GM23338 (cell line): ENCODE results near the gene E2F3. TPM values are rescaled to one million over a fixed set of nuclear protein-coding genes. Genes with fewer than 3 reads are reported as not detected.

Source experiments
- CREB1 ChIP-seq: fragments of 250-450 bp; sonication (Bioruptor Pico); IDR thresholded peaks from 2 replicates; pipeline ENCODE4 v1.5.0; 2020; ENCODE audit warnings: low read depth, mild to moderate bottlenecking, moderate library complexity
- EZH2 ChIP-seq: fragments of 200-600 bp; sonication (generic); IDR thresholded peaks from one replicate; pipeline ENCODE4 v1.8.0; 2017; ENCODE audit warnings: antibody characterized with exemption, mild to moderate bottlenecking, low read depth; ENCODE audit not compliant: unreplicated experiment
- EZH2phosphoT487 ChIP-seq: fragments of 200-600 bp; sonication (generic); IDR thresholded peaks from one replicate; pipeline ENCODE4 v1.8.1; 2018; ENCODE audit warnings: antibody characterized with exemption; ENCODE audit not compliant: unreplicated experiment
- NANOG ChIP-seq: IDR thresholded peaks from 2 replicates; pipeline ENCODE4 v1.6.1; 2016; ENCODE audit warnings: antibody characterized with exemption, borderline replicate concordance
- REST ChIP-seq: IDR thresholded peaks from one replicate; pipeline ENCODE4 v1.6.1; 2018; ENCODE audit warnings: antibody characterized with exemption; ENCODE audit not compliant: unreplicated experiment
- STAT1 ChIP-seq: IDR thresholded peaks from one replicate; pipeline ENCODE4 v1.6.1; 2016; ENCODE audit warnings: antibody characterized with exemption; ENCODE audit not compliant: unreplicated experiment
- ZNF114 ChIP-seq: fragments of 250-450 bp; sonication (Bioruptor Pico); IDR thresholded peaks from 2 replicates; pipeline ENCODE4 v1.5.0; 2020; ENCODE audit warnings: mild to moderate bottlenecking, moderate library complexity
- ZNF331 ChIP-seq: fragments of 250-450 bp; sonication (Bioruptor Pico); IDR thresholded peaks from 2 replicates; pipeline ENCODE4 v1.5.0; 2020; ENCODE audit warnings: low read depth, mild to moderate bottlenecking, moderate library complexity
- polyA plus RNA-seq: library from polyadenylated mRNA; unstranded; fragments of >200 nt; fragmentation: Nextera tagmentation; extraction: Ambion mirVana; gene quantifications from 2 replicates; pipeline ENCODE4 v1.2.1, GENCODE V29; 2016
- total RNA-seq: library from RNA; depleted of rRNA; stranded (reverse); fragments of >200 nt; shearing (Covaris generic); gene quantifications from 2 replicates; pipeline ENCODE4 v1.2.3, GENCODE V29; 2014
- TF ChIP-seq, protein P1 (sequence below): fragments of 250-450 bp; sonication (Bioruptor Pico); IDR thresholded peaks from 2 replicates; pipeline ENCODE4 v1.5.0; 2020; ENCODE audit warnings: mild to moderate bottlenecking, moderate library complexity
- TF ChIP-seq, protein P2 (sequence below), 2 experiments: fragments of 200-600 bp in 1 of 2; sonication (generic) in 1 of 2; conservative IDR thresholded peaks; 2 replicates each; pipeline versions ENCODE4 v1.5.1 to v1.6.1; 2016 to 2017; ENCODE audit warnings: antibody characterized with exemption in 2 of 2, low read depth in 2 of 2, mild to moderate bottlenecking in 2 of 2, moderate library complexity in 1 of 2

E2F3 gene
- total and polyA plus RNA-seq, 2 experiments from 2014 or later, result 27.2 to 33.5 TPM

- TF ChIP-seq, protein P1, sequence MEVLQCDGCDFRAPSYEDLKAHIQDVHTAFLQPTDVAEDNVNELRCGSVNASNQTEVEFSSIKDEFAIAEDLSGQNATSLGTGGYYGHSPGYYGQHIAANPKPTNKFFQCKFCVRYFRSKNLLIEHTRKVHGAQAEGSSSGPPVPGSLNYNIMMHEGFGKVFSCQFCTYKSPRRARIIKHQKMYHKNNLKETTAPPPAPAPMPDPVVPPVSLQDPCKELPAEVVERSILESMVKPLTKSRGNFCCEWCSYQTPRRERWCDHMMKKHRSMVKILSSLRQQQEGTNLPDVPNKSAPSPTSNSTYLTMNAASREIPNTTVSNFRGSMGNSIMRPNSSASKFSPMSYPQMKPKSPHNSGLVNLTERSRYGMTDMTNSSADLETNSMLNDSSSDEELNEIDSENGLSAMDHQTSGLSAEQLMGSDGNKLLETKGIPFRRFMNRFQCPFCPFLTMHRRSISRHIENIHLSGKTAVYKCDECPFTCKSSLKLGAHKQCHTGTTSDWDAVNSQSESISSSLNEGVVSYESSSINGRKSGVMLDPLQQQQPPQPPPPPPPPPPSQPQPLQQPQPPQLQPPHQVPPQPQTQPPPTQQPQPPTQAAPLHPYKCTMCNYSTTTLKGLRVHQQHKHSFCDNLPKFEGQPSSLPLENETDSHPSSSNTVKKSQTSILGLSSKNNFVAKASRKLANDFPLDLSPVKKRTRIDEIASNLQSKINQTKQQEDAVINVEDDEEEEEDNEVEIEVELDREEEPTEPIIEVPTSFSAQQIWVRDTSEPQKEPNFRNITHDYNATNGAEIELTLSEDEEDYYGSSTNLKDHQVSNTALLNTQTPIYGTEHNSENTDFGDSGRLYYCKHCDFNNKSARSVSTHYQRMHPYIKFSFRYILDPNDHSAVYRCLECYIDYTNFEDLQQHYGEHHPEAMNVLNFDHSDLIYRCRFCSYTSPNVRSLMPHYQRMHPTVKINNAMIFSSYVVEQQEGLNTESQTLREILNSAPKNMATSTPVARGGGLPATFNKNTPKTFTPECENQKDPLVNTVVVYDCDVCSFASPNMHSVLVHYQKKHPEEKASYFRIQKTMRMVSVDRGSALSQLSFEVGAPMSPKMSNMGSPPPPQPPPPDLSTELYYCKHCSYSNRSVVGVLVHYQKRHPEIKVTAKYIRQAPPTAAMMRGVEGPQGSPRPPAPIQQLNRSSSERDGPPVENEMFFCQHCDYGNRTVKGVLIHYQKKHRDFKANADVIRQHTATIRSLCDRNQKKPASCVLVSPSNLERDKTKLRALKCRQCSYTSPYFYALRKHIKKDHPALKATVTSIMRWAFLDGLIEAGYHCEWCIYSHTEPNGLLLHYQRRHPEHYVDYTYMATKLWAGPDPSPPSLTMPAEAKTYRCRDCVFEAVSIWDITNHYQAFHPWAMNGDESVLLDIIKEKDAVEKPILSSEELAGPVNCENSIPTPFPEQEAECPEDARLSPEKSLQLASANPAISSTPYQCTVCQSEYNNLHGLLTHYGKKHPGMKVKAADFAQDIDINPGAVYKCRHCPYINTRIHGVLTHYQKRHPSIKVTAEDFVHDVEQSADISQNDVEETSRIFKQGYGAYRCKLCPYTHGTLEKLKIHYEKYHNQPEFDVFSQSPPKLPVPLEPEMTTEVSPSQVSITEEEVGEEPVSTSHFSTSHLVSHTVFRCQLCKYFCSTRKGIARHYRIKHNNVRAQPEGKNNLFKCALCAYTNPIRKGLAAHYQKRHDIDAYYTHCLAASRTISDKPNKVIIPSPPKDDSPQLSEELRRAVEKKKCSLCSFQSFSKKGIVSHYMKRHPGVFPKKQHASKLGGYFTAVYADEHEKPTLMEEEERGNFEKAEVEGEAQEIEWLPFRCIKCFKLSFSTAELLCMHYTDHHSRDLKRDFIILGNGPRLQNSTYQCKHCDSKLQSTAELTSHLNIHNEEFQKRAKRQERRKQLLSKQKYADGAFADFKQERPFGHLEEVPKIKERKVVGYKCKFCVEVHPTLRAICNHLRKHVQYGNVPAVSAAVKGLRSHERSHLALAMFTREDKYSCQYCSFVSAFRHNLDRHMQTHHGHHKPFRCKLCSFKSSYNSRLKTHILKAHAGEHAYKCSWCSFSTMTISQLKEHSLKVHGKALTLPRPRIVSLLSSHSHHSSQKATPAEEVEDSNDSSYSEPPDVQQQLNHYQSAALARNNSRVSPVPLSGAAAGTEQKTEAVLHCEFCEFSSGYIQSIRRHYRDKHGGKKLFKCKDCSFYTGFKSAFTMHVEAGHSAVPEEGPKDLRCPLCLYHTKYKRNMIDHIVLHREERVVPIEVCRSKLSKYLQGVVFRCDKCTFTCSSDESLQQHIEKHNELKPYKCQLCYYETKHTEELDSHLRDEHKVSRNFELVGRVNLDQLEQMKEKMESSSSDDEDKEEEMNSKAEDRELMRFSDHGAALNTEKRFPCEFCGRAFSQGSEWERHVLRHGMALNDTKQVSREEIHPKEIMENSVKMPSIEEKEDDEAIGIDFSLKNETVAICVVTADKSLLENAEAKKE (CRISPR knock-in tag), result no peak
- TF ChIP-seq EZH2phosphoT487, result no peak
- no peak for TF ChIP-seq EZH2
- no peak for TF ChIP-seq ZNF114 (CRISPR knock-in tag)
- no peak for TF ChIP-seq CREB1 (CRISPR knock-in tag)
- TF ChIP-seq REST, result no peak
- no peak for TF ChIP-seq ZNF331 (CRISPR knock-in tag)
- TF ChIP-seq NANOG, result no peak
- TF ChIP-seq STAT1, result no peak
- TF ChIP-seq, protein P2, sequence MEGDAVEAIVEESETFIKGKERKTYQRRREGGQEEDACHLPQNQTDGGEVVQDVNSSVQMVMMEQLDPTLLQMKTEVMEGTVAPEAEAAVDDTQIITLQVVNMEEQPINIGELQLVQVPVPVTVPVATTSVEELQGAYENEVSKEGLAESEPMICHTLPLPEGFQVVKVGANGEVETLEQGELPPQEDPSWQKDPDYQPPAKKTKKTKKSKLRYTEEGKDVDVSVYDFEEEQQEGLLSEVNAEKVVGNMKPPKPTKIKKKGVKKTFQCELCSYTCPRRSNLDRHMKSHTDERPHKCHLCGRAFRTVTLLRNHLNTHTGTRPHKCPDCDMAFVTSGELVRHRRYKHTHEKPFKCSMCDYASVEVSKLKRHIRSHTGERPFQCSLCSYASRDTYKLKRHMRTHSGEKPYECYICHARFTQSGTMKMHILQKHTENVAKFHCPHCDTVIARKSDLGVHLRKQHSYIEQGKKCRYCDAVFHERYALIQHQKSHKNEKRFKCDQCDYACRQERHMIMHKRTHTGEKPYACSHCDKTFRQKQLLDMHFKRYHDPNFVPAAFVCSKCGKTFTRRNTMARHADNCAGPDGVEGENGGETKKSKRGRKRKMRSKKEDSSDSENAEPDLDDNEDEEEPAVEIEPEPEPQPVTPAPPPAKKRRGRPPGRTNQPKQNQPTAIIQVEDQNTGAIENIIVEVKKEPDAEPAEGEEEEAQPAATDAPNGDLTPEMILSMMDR (conservative IDR thresholded peaks at IDR 0.05; ENCODE audit: low read depth in 2 of 2), result no peak
Measured at GRCh38 chr6:20433321-20433720, 31.6 kb downstream of the E2F3 start (continued).
